ENCODE measurements around the gene ASMTL. TPM values are rescaled to one million over a fixed set of nuclear protein-coding genes. Genes with fewer than 3 reads are reported as not detected.
"Not testable (repeated sequence)": the region's sequence is repeated elsewhere in the genome, so short reads cannot be mapped to it uniquely, and the experiment has no call there.

Gene ASMTL
- total RNA-seq, 1 donor from 2014 or later, result 45.5 TPM

- H3K27me3 Mint-ChIP-seq (ENCODE audit: unreplicated experiment), result peaks cover 5% of the 10 kb centered on the region
- peaks cover 13% of the 10 kb centered on the region for H3K9me3 Mint-ChIP-seq (ENCODE audit: unreplicated experiment)
- H3K4me1 Mint-ChIP-seq (ENCODE audit: low read depth, unreplicated experiment), result peaks cover 8% of the 10 kb centered on the region
- no peak for TF ChIP-seq CTCF (IDR thresholded peaks at IDR 0.05; ENCODE audit: partially characterized antibody, unreplicated experiment)
- H3K27ac Mint-ChIP-seq (ENCODE audit: unreplicated experiment), result no peak overlapping the region
- H3K36me3 Mint-ChIP-seq (ENCODE audit: unreplicated experiment), result peaks cover 6% of the 10 kb centered on the region
- no peak overlapping the region for H3K4me3 Mint-ChIP-seq (ENCODE audit: unreplicated experiment)
- DNase-seq, result no peak
Measured at GRCh38 chrX:1485033-1485432, 32.3 kb upstream of the ASMTL start.

GRCh38 chrX:1484638-1485019, 31.9 kb upstream of the ASMTL start:
- Mint-ChIP-seq H3K27me3 (ENCODE audit: unreplicated experiment) (peaks cover 5% of the 10 kb centered on the region), H3K9me3 (ENCODE audit: unreplicated experiment) (peaks cover 16% of the 10 kb centered on the region), H3K4me3 (ENCODE audit: unreplicated experiment) (no peak overlapping the region), H3K36me3 (ENCODE audit: unreplicated experiment) (peaks cover 10% of the 10 kb centered on the region), H3K27ac (ENCODE audit: unreplicated experiment) (no peak overlapping the region), H3K4me1 (ENCODE audit: low read depth, unreplicated experiment) (peaks cover 8% of the 10 kb centered on the region)
- no peak for DNase-seq
- no peak for TF ChIP-seq CTCF (IDR thresholded peaks at IDR 0.05; ENCODE audit: partially characterized antibody, unreplicated experiment)

GRCh38 chrX:1483843-1484637, 31.3 kb upstream of the ASMTL start:
- DNase-seq, result no peak

GRCh38 chrX:1482530-1482928, 29.8 kb upstream of the ASMTL start:
- H3K36me3 Mint-ChIP-seq (ENCODE audit: unreplicated experiment), result peaks cover 28% of the 10 kb centered on the region
- not testable (repeated sequence) for H3K4me3 Mint-ChIP-seq (ENCODE audit: unreplicated experiment); H3K27me3 Mint-ChIP-seq (ENCODE audit: unreplicated experiment); H3K4me1 Mint-ChIP-seq (ENCODE audit: low read depth, unreplicated experiment); DNase-seq
- H3K27ac Mint-ChIP-seq (ENCODE audit: unreplicated experiment), result peak overlapping the region; percentile 99
- peaks cover 23% of the 10 kb centered on the region for H3K9me3 Mint-ChIP-seq (ENCODE audit: unreplicated experiment)

More at GRCh38 chrX:1483843-1484637, 31.3 kb upstream of the ASMTL start:
- Mint-ChIP-seq H3K36me3 (ENCODE audit: unreplicated experiment) (peaks cover 16% of the 10 kb centered on the region), H3K9me3 (ENCODE audit: unreplicated experiment) (peaks cover 20% of the 10 kb centered on the region), H3K4me1 (ENCODE audit: low read depth, unreplicated experiment) (peaks cover 8% of the 10 kb centered on the region), H3K27ac (ENCODE audit: unreplicated experiment) (no peak overlapping the region), H3K27me3 (ENCODE audit: unreplicated experiment) (peaks cover 5% of the 10 kb centered on the region), H3K4me3 (ENCODE audit: unreplicated experiment) (no peak overlapping the region)
- TF ChIP-seq CTCF (IDR thresholded peaks at IDR 0.05; ENCODE audit: partially characterized antibody, unreplicated experiment), result no peak

- Mint-ChIP-seq H3K4me3 (ENCODE audit: unreplicated experiment) (peak overlapping the region; percentile 84), H3K27ac (ENCODE audit: unreplicated experiment) (peak overlapping the region; percentile 99), H3K27me3 (ENCODE audit: unreplicated experiment) (peaks cover 6% of the 10 kb centered on the region), H3K36me3 (ENCODE audit: unreplicated experiment) (peaks cover 33% of the 10 kb centered on the region), H3K9me3 (ENCODE audit: unreplicated experiment) (peaks cover 23% of the 10 kb centered on the region), H3K4me1 (ENCODE audit: low read depth, unreplicated experiment) (peaks cover 8% of the 10 kb centered on the region)
- TF ChIP-seq CTCF (IDR thresholded peaks at IDR 0.05; ENCODE audit: partially characterized antibody, unreplicated experiment), result no peak
- peak; percentile 65 for DNase-seq
Measured at GRCh38 chrX:1481636-1482529, 29.2 kb upstream of the ASMTL start.
